WERI-Rb-1 (cell line): ENCODE measurements around the gene AKAP13.

Experiments used
- DNase-seq: peaks from one replicate; pipeline ENCODE4 v3.0.0-alpha.2; 2020
- H3K27ac ChIP-seq: fragments of 250-450 bp; sonication (Bioruptor Pico); 2 replicates; pipeline ENCODE4 v1.5.1; 2020; ENCODE audit warnings: mild to moderate bottlenecking, moderate library complexity
- H3K27me3 ChIP-seq: fragments of 250-450 bp; sonication (Bioruptor Pico); 2 replicates; pipeline ENCODE4 v1.5.1; 2021; ENCODE audit warnings: mild to moderate bottlenecking, low read depth, moderate library complexity; ENCODE audit not compliant: insufficient read depth, severe bottlenecking
- H3K36me3 ChIP-seq: fragments of 250-450 bp; sonication (Bioruptor Pico); 2 replicates; pipeline ENCODE4 v1.5.1; 2020; ENCODE audit warnings: mild to moderate bottlenecking, moderate library complexity
- H3K4me3 ChIP-seq: 2 replicates; pipeline ENCODE4 v1.5.1; 2011; ENCODE audit warnings: low read depth, mild to moderate bottlenecking, control low read depth, low read length
- H3K9me3 ChIP-seq: fragments of 250-450 bp; sonication (Bioruptor Pico); 2 replicates; pipeline ENCODE4 v1.5.1; 2021; ENCODE audit warnings: mild to moderate bottlenecking, moderate library complexity; ENCODE audit not compliant: severe bottlenecking
- TF ChIP-seq, protein P1 (sequence below): IDR thresholded peaks from 2 replicates; pipeline ENCODE4 v1.5.1; 2011; ENCODE audit warnings: low read depth, mild to moderate bottlenecking, control low read depth, inconsistent platforms, low read length

Gene AKAP13

DNA sequence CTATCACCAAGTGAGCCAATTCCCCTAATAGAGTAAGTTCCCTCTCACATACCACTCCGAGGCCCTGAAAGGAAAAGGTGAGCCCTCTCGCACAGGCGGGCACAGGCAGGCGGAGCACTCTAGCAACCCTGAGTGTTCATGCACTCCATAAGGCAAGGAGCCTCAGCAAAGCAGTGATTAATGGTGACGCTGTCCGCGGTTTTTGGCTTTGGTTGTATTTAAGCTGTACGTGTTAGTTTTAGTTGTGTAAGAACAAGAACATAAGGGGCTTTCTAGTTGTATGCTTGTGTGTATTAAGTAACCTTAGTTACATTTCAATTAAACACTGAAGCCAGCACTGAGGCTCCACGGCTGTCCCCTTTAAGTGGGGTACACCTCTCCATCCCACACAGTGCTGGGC lies 381.2 kb downstream of the AKAP13 start:
- H3K27ac ChIP-seq: no peak overlapping the region
- H3K4me3 ChIP-seq: no peak overlapping the region
- no peaks in the 10 kb centered on the region for H3K27me3 ChIP-seq
- H3K36me3 ChIP-seq: no peaks in the 10 kb centered on the region; the same call in none of the 2 replicates
- no peak for DNase-seq
- no peaks in the 10 kb centered on the region for H3K9me3 ChIP-seq
- TF ChIP-seq, protein P1, sequence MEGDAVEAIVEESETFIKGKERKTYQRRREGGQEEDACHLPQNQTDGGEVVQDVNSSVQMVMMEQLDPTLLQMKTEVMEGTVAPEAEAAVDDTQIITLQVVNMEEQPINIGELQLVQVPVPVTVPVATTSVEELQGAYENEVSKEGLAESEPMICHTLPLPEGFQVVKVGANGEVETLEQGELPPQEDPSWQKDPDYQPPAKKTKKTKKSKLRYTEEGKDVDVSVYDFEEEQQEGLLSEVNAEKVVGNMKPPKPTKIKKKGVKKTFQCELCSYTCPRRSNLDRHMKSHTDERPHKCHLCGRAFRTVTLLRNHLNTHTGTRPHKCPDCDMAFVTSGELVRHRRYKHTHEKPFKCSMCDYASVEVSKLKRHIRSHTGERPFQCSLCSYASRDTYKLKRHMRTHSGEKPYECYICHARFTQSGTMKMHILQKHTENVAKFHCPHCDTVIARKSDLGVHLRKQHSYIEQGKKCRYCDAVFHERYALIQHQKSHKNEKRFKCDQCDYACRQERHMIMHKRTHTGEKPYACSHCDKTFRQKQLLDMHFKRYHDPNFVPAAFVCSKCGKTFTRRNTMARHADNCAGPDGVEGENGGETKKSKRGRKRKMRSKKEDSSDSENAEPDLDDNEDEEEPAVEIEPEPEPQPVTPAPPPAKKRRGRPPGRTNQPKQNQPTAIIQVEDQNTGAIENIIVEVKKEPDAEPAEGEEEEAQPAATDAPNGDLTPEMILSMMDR: no peak

DNA sequence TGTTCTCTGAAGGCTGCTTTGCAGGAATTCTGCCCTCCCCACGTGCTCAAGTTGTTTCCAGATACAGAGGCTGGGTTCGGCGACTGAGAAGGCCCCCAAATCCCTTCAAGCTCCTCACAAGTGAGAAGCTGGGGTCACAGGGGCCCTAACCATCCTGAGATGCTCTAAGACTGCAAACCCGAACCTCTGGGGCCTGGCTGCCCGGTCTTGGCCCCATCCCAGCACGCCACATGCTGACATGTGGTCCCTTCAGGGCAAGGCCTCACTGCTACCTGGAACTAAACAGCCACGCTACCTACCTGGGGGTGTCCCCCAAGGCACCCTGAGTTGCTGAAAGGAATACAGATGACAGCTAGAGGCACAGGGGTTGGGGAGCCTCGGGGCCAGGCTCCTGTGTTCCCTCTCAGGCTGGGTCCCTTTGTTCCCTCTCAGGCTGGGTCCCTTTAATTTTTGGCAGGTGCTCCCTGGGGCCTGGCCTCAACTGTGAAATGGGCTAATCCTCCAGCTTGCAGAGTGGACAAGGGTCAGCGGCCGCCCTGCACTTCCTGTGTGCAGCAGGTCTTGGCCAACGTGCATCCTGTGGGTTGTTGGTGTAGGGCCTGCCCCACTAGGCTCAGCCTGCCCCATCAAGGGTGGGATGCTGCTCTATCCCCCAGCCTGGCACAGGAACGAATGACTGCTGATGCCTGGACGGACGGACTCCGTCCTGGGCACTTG lies 381.8 kb downstream of the AKAP13 start:
- no peak for DNase-seq
- no peak overlapping the region for H3K4me3 ChIP-seq
- TF ChIP-seq, protein P1: no peak

DNA sequence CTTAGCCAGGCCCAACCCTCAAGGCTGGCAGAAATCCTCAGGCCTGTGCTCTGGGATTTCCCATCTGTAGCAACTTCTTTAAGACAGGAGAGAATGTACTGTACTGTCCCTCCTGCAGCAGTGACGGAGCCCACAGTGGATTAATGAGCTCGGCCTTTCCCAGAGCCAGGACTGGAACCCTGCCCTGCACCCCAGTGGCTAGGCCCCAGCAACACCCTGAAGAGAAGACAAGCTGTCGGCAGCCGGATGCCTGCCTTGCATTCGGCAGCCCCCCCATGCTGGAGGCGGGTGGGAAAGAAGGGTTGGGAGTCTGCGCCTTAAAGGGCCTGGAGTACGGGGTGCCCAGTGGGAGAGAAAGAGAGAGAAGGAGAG lies 382.3 kb downstream of the AKAP13 start:
- no peaks in the 10 kb centered on the region; the same call in none of the 2 replicates for H3K36me3 ChIP-seq
- no peak overlapping the region for H3K4me3 ChIP-seq
- TF ChIP-seq, protein P1: no peak

More for the DNA sequence above, 381.8 kb downstream of the AKAP13 start:
- Histone ChIP-seq H3K9me3 (no peaks in the 10 kb centered on the region), H3K27ac (no peak overlapping the region), H3K36me3 (no peaks in the 10 kb centered on the region; the same call in none of the 2 replicates), H3K27me3 (no peaks in the 10 kb centered on the region)

DNA sequence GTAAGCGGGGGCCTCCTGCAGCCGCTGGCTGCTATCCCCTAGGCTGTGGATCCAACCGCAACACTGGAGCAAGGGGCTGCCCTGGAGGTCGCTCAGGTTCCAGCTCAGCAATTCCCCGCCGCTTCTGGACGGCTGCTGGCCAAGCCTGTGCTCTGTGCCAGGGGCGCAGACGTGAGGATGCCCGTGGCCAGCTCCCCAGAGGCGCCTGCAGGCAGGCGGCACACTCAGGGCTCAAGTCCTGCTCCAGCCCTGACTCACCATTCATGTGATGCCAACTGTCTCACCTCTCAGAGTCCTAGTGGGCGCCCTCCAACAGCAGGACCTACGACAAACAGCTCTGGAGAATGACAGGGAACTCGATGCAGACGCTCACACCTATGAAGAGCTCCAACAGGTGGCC lies 382.8 kb downstream of the AKAP13 start:
- TF ChIP-seq, protein P1: no peak
- no peak for DNase-seq
- H3K9me3 ChIP-seq: no peaks in the 10 kb centered on the region
- H3K27ac ChIP-seq: no peak overlapping the region
- no peak overlapping the region for H3K4me3 ChIP-seq
- no peaks in the 10 kb centered on the region; the same call in none of the 2 replicates for H3K36me3 ChIP-seq
- no peaks in the 10 kb centered on the region for H3K27me3 ChIP-seq

More for the DNA sequence above, 382.3 kb downstream of the AKAP13 start:
- Histone ChIP-seq H3K27me3 (no peaks in the 10 kb centered on the region), H3K27ac (no peak overlapping the region), H3K9me3 (no peaks in the 10 kb centered on the region)
- DNase-seq: no peak

DNA sequence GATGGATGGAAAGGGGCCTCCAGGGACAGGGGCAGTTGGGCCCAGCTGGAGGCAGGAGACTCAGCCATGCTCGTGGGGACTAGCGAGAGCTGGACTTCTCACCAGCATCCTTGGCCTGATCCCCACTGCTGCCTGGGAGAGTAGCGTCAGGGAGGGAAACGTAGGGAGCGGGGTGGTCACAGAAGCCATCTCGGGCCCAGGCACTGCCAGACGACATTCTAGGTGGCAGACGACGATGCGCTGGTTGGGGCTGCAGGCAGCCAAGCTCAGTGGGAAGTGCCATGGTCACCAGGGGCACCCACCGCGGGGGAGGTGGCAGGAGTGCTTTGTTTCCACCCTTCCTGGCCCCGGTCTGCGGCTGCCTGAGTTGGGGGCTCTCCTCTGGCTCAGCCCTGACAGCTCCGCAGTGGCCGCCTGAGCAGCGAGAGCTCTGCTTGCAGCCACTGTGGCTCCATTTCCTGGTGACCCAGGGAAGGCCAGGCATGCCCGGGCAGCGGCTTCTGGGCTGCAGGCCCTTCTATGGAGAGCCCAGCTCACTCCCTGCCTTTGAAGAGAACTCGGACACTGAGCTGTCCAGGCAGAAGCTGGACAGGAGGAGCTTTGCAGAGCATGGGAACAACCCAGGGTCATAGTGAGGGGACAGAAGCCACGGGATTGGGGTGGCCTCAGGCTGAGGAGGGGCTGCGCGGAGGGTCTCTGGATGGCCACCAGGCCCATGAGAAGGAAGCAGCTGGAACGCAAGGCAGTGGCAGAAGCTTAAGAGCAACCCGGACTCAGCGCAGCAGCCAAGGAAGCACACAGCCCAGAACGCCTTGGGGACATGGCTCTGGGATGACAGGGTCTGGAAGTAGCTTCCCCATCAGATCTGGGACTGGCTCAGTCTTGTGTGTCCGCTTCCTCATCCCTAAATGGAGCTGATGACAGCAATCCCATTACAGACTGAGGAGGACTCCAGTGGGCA lies 383.6 kb downstream of the AKAP13 start:
- Histone ChIP-seq H3K27me3 (no peaks in the 10 kb centered on the region), H3K27ac (no peak overlapping the region), H3K4me3 (no peak overlapping the region), H3K36me3 (peaks cover under 1% of the 10 kb centered on the region), H3K9me3 (no peaks in the 10 kb centered on the region)
- no peak for DNase-seq
- TF ChIP-seq, protein P1: no peak
